Suppressor macrophage treated with lipopolysaccharide for 4 hours (primary cell): ENCODE measurements around the gene ABR.
"Not testable (repeated sequence)": the region's sequence is repeated elsewhere in the genome, so short reads cannot be mapped to it uniquely, and the experiment has no call there.

Experiments used
- DNase-seq: peaks from one replicate; pipeline ENCODE4 v3.0.0-alpha.2; 2020

Gene ABR

GRCh38 chr17:1004769-1005295 is 174.9 kb downstream of the ABR start:
- DNase-seq: no peak

DNA sequence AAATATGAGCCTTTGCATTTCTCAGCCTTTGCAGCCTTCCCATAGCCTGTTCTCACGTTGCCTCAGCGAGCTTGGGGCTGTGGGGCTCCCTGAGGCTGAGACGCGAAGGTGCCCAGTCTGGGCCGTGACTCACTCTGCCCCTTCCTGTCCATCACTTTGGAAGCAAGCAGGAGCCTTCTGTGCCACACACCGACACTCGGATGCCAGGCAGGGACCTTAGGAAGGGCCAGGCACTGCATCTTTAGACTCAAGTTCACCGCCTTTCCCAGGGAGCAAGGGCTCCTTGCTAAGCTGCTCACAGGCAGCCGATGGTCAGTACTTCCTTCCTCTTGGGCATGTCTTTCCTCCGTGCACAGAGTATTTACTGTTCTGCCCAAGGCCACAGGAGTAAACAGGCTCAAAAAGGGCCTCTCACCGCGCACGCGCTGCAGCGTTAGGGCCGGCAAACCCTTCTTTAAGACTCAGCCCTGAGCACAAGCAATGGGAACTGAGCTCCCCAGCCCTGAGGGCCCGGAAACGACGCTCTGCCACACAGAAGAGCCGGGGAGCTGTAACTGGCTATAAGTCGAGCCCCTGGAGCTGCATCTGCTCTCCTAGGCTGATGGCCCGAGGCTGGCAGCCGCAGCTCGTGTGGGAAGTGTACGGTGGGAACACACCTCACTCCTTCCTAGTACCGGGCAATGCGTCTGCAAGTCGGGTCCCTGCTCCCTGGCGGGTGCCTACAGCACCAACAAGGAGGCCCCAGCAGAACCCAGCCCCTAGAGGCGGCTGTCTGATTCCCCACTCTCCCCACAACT is 175.6 kb downstream of the ABR start:
- no peak for DNase-seq

- no peak for DNase-seq
Measured at GRCh38 chr17:1003633-1003971, 176.2 kb downstream of the ABR start.

GRCh38 chr17:1002771-1003555 is 176.8 kb downstream of the ABR start:
- no peak for DNase-seq

DNA sequence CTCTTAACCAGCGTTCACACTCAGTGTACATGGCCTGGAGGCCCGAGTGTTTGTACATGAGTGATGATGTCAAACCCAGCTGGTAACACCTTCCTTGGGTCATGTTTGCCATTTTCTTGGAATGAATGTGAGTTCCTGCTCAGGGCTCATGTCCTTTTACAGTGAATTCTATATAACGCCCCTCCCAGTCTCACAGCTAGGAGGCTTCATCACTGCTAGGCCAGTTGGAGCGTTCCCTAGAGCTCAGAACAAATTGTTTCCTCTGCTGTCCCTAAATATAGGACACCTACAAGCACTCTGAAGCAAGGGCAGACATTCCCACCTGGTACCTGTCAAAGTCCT is 177.4 kb downstream of the ABR start:
- no peak for DNase-seq

GRCh38 chr17:1001640-1002411 is 178.0 kb downstream of the ABR start:
- no peak for DNase-seq

DNA sequence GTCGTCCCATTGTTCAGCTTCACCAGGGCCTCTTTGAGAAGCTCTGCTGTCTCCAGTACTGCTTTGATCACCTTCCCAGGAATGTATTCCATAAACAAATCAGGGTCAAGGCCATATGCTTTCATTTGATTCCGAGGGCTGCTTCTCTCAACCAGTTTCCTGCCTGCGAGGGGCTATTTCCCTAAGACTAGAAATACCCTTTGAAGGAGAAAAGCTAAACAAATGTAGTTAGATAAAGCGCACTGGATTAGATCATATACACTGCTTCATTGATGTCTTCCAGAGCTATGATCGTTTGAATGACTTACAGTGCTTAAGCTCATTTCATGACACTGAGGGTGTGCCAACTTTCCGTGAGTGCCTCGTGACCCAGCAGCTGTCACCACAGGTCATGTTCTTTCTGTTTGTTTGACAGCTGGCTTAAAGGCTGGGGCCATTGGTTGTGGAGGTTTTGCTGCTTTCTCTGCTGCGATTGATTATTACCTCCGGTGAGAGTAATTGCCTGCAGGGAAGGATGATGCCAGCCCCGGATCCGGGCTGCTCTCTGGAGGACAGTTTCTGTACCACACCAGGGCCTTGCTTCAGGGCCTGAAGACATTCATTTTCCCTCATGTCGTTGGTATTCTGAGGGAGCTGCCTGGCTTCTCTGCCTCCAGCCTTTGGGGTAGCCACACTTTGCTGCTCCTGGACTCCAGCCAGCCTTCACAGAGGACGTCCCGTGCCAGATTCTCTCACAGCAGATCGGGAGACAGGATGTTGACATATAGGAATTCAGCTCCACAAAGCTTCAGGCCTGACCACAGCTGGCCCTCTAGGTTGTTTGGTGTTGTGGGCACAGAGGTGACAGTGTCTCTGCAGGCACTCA is 179.0 kb downstream of the ABR start:
- no peak for DNase-seq

DNA sequence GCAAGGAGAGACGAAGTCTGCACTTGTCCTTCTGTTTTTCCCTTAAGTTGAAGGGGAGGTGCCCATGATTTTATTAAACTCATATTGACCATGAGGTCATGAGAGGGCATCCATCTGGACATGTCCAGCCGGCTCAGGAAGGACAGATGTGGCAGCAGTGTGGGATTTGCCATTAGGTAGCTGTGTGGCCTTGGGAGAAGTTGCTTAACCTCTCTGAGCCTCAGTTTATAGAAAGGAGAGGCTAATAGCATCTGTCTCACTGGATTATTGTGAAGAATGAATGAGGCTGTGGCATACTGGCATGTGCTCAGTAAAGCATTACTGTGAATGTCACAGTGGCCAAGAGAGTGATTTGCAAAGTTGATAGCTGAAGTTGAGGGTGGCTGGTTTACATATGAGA is 181.7 kb downstream of the ABR start:
- DNase-seq: no peak

- DNase-seq: peak; percentile 98
Measured at GRCh38 chr17:996554-997344, 183.0 kb downstream of the ABR start, which contains the start of gene TIMM22. TIMM22 (plus strand) TSS chr17:997129; CDS start chr17:997143, 14 bp downstream.

- DNase-seq: not testable (repeated sequence)
Measured at GRCh38 chr17:995324-995723, 184.5 kb downstream of the ABR start.

- DNase-seq: no peak
Measured at GRCh38 chr17:992933-993332, 186.8 kb downstream of the ABR start.

DNA sequence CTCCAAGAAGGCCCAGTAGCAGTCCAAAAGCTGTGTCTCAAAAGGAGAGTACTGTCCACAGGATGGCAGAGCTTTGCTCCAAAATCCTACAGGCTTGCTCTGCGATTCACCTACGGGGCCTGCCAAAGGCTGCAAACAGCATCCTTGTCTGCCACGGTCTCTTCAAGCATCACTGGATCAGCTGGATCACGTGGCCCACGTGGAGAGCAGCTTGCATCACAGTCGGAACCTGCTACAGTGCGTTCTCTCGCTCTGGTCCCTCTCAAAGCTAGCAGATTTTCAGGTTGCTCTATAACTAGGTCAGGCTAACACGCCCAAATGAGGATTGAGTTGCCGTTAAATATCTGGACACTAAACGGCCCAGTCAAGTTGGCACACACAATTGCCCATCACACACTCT is 191.2 kb downstream of the ABR start:
- DNase-seq: no peak

DNA sequence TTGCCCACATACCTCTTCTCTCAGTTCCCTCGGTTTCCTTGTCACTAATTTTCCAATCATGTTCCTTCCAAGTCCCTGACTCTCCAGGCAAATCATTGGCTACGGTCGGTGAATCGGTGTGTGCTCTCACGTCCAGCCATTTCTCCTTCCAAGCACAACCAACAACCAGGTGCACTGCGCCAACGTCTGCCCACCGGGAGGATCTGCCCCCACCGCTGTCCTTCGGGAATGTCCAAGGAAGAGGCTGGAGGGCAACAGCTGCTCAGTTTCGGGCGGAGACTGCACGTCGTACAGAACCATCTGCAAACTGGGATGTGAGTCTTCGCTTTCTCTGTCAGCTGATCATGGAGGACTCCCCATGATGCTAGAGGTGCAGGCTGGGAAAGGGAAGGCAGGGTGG is 191.8 kb downstream of the ABR start:
- DNase-seq: no peak

DNA sequence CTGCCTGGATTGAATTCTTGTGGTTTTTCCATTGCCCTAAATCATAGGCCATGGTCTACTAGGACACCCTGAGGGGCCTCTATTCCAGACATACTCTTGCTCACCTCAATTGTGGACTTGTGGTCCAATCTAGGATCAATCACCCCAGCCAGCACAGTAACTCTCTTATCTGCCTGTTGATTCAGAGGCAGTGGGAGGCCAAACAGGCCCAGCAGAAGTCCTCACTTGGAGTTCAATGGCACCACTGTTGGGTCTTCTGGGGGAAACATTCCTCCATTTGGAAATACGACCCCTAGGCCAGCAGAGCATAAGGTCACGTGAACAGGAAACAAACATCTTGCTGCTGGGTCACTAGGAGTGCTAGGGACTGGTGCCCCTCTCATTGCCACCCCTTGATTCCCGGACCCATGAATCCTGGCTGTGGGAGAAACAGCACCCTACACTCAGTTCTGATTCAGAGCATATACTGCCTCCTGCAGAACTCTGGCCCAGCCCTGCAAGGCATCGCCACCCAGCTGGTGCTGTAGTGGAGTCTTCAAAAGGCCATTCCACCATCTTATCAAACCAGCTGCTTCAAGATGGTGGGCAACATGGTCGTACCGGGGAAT is 193.4 kb downstream of the ABR start:
- no peak for DNase-seq

DNA sequence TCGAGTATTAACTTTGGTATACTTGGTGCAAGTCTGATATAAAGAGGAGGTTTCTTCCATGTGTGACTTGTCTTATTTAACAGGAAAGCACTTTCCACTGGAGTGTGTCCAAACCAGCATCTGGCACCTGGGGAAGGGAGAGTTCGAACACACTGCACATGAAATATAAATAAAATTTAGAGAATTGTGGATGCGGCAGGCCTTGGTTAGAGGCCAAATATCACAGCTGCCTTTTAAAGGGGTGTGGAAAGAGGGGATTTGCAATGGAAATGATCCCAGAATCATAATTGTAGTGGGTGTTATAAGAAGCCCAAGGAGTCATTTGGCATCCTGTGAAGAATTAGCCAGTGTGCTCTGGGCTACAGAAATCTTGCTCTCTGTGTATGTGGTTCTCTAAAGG is 195.9 kb downstream of the ABR start:
- no peak for DNase-seq

DNA sequence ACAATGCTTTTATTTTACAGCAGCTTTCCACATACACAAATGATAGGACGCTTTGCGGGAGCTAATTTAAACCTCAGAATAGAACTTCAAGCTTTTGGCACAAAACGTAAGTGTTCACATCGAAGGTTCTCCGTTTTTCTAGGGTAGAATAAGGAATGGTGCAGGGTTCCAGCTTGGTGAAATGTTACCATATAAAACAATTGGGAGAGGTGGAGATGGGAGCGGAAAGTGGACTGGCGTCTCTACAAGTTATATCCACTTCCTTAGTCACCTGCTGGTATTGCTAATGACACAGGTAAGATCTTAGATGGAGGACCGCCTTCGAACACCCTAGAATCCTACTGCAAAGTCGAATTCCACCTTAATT is 198.5 kb downstream of the ABR start:
- DNase-seq: no peak

GRCh38 chr17:980406-981291 is 199.1 kb downstream of the ABR start:
- DNase-seq: peak; percentile 91

GRCh38 chr17:979539-980405 is 200.0 kb downstream of the ABR start, which contains the start of gene NXN:
NXN (minus strand) TSS chr17:979776.
- DNase-seq: peak; percentile 89

GRCh38 chr17:979212-979538 is 200.6 kb downstream of the ABR start:
- DNase-seq: no peak
